Measurements from ENCODE around the gene EPS8L3.
A peak's percentile ranks its signal among the peaks of the same experiment; 100 is the strongest.

Gene EPS8L3

GRCh38 chr1:109793089-109793485 lies 29.4 kb upstream of the EPS8L3 start:
- DNase-seq, result peak; percentile 39

GRCh38 chr1:109792056-109792831 lies 28.5 kb upstream of the EPS8L3 start:
- peak; percentile 81 for DNase-seq

DNA sequence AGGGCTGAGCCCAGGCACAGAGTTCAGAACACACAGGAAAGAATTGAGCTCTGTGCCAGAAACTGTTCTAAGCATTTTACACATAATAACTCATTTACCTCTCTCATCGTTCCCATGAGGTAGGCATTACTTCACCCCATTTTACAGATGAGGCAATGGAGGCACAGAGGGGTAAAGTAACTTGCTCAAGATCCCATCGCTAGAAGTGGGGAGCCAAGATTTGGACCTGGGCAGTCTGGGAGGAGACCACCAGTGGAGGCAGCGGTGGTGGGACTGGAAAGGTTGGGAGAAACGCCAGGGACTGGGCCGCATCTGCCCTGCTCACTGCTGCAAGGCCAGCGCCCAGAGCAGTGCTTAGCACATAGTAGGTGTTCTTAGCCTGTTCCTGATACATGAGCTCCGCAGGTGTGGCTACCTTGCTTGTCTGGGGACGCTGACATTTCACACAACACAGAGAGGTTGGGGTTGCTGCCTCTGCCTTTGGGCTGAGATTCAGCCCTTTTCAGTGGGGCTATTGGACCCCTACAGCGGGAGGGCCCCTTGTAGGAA lies 27.8 kb upstream of the EPS8L3 start:
- DNase-seq, result peak; percentile 36

- peak; percentile 68 for DNase-seq
Measured at GRCh38 chr1:109790735-109791494, 27.2 kb upstream of the EPS8L3 start.

DNA sequence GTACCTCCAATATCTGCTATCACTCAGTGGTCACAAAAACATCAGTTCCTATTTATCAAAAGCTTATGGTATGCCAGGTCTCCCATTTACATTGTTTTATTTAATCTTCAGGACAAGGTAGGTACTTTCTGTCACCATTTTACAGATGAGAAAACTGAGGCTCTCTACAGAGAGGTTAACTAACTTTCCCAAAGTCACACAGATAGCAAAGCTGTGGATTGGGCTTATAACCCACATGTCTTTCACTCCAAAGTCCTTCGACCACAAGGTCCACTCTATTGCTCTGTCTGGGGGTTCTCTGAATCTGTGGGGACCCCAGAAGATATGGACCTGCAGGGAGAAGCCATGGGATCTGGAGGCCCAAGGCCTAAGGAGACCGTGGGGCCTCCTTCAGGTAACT lies 26.6 kb upstream of the EPS8L3 start:
- DNase-seq, result no peak

DNA sequence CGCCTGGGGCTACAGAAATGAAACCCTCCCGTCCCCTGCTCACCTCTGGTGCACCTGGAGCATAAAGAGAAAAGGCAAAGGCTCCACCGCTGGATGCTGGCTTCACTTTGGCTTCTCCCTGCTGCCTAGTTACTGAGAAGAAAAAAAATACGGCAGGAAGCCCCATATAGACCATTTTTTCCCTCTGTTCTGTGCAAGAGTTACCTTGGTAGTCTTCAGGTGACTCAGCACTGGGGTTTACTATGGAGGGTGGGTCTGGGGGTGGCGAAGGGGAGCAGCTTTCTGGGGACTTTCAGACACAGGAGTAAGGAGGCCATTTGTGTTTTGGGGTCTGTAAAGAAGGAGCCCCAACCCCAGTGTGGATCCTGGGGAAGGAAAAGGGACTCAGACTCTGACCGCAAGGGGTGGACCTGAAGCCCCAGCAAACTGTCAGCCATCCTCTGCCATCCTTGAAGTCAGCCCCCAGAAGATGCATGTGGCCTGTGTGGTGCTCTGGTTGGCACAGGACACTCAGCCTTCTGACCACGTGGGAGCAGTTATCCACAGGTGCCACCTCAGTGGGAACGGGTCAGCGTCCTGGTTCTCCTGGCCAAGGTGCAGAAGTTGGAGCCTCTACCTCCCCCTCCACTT lies 25.9 kb upstream of the EPS8L3 start:
- DNase-seq, result peak; percentile 39

DNA sequence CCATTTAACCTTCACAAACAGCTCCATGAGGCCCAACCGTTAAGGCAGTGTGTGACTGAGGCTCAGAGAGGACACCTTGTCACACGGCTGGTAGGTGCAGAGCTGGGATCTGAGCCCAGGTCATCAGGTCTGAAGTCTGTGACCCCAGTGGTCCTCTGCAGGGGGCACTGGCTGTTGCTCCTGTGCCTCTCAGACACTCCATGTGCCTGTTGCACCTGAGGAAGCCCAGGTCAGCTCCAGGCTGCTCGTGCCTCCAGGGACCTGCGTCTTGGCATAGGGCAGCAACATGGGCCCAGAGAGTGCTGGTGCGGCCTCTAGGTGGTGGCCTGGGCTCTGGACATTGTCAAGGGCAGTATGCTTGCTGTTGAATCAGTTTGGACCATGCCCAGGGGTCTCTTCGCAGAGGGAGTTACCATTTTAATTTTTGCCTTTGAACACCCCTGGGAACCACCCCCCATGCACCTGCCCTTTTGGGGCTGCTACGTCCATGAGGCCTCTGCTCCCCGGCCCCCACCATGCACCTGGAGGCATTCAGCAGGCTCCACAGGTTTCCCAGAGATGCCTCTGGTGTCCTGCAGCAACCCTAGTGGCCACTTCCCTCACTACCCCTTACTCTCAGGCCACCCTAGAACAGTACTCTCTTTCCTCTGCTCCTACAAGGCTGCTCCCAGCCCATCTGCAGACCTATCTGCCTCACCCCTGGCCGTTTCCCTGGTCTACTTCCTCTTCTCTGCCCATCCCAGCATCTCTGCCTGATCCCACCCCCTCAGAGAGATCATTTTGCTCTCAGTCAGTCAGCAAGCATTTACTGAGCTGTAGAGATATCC lies 25.2 kb upstream of the EPS8L3 start:
- peak; percentile 44 for DNase-seq

- peak; percentile 62 for DNase-seq
Measured at GRCh38 chr1:109787845-109788601, 24.3 kb upstream of the EPS8L3 start.

GRCh38 chr1:109787211-109787844 lies 23.6 kb upstream of the EPS8L3 start:
- peak; percentile 27 for DNase-seq

DNA sequence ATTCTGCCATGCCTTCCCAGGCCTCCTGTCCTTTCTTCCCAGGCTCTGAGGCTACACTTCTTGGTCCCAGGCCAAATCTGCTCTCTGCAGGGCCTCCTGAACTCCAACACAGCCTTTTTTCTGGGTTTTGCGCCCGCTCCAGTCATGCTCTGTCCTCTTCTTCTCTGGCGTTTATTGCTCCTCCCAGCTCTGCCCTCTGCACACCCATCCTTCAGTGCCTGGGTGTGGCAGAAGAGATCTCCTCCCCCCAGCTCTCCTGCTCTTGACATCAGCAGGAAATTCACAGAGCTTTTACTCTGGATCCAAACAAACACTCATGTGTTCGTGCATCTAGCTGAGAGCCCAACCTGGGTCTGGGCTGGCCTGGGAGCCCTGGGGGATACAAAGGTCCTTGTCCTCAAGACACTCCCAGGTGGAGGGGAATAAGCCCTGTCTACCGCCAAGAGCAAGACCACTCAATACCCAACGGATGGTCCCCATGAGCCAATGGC lies 22.9 kb upstream of the EPS8L3 start:
- peak; percentile 45 for DNase-seq

GRCh38 chr1:109786112-109786480 lies 22.4 kb upstream of the EPS8L3 start:
- no peak for DNase-seq

- DNase-seq, result peak; percentile 32
Measured at GRCh38 chr1:109785446-109786111, 21.9 kb upstream of the EPS8L3 start.

DNA sequence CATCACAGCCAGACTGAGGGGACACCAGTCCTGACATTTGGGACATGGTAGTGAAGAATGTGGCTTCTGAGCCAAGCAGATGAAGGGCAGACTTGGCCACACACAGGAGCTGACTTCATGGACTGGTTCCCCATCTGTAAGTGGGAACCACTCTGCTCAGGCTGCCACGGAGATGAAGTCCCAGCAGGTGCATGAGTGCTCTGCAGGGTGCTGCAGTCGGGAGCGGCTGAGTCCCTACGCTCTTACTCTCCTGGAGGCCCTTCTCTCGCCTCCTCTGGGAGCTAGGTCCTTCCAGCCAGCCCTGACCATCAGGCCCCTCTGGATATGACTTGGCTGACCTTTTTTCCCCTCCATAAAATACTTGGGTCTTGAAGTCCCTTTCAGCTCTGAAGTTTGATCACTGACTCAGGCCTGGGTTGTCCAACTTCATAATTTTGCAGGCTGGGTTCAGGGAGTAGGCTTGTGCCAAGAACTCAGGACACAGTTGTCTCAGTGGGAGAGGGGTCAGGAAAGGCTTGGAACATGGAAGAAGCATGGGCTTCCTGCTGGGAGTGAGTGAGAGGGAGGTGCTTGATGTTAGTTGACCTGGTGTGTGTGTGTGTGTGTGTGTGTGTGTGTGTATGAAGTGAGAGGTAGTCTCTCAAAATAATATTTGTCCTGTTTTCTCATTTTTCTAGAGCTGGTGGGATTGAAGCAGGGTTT lies 21.0 kb upstream of the EPS8L3 start:
- no peak for DNase-seq

DNA sequence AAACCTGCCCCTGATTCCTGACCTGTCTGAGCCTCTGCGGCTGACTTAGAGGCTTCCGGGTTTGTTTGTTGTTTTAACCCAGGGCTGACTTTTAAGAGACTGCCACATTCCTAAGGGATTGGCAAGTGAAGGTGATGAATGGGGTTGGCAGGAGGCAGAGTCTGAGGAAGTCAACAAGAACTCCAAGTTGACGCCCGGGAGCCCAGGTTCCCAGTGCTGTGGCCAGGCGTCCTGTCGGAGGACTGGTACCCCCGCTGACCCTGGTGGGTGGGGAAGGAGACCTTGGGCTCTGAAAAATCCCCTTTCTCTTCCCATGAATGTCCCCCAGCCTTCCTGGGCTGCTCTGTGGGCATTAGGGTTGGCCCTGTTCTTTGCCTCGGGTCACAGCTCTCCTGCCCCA lies 19.7 kb upstream of the EPS8L3 start:
- DNase-seq, result no peak

DNA sequence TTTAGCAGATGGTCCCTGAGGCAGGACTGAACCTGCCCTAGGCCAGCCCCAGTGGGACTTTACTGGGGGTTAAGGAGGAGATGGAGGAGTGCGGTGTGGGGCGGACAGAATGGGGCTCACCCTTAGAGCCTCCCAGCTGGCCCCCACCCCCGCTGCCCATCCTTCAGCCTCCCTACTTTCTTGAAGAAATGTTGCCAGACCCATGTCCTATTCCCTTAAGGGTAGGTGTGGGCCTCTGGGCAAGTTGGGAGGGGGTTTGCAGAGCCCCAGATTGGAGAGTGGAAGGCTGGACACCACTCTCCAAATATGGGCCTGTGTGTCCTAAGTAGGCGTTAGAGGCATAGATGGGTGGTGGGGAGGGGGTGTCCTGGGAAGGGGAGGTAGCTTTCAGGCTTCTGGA lies 19.2 kb upstream of the EPS8L3 start:
- DNase-seq, result no peak

GRCh38 chr1:109782514-109782913 lies 18.8 kb upstream of the EPS8L3 start:
- no peak for DNase-seq

- no peak for DNase-seq
Measured at GRCh38 chr1:109781806-109782205, 18.1 kb upstream of the EPS8L3 start.

GRCh38 chr1:109780982-109781381 lies 17.3 kb upstream of the EPS8L3 start:
- DNase-seq, result no peak

GRCh38 chr1:109777980-109778625 lies 14.4 kb upstream of the EPS8L3 start:
- no peak for DNase-seq
